GM12878 (cell line): ENCODE results near the gene SYNCRIP. TPM values are rescaled to one million over a fixed set of nuclear protein-coding genes. Genes with fewer than 3 reads are reported as not detected.

Experiments used
- CUX1 ChIP-seq: IDR thresholded peaks from 2 replicates; pipeline ENCODE4 v1.6.1; 2012; ENCODE audit warnings: improper control_type of control experiment, low read depth, low read length; ENCODE audit not compliant: insufficient replicate concordance
- FOXM1 ChIP-seq: IDR thresholded peaks from 2 replicates; pipeline ENCODE4 v1.6.1; 2012; ENCODE audit warnings: low read depth, mild to moderate bottlenecking, inconsistent platforms, low read length, moderate library complexity
- JUNB ChIP-seq: IDR thresholded peaks from 2 replicates; pipeline ENCODE4 v1.6.1; 2016; ENCODE audit warnings: antibody characterized with exemption, mild to moderate bottlenecking
- PML ChIP-seq: IDR thresholded peaks from 2 replicates; pipeline ENCODE4 v1.6.1; 2012; ENCODE audit warnings: low read length, inconsistent platforms
- RAD21 ChIP-seq: IDR thresholded peaks from 2 replicates; pipeline ENCODE4 v1.6.1; 2011; ENCODE audit warnings: mild to moderate bottlenecking, low read depth, low read length, moderate library complexity; ENCODE audit not compliant: insufficient read depth
- SMARCA5 ChIP-seq: fragments of 450-650 bp; IDR thresholded peaks from 2 replicates; pipeline ENCODE4 v1.6.1; 2017; ENCODE audit warnings: mild to moderate bottlenecking
- SP1 ChIP-seq: IDR thresholded peaks from one replicate; pipeline ENCODE4 v1.6.1; 2011; ENCODE audit warnings: low read depth, low read length
- TBL1XR1 ChIP-seq: IDR thresholded peaks from 2 replicates; pipeline ENCODE4 v1.6.1; 2012; ENCODE audit warnings: low read depth, low read length, improper control_type of control experiment
- YBX1 ChIP-seq: fragments of 450-650 bp; IDR thresholded peaks from 2 replicates; pipeline ENCODE4 v1.6.1; 2016; ENCODE audit warnings: antibody characterized with exemption
- YY1 ChIP-seq: IDR thresholded peaks from 2 replicates; pipeline ENCODE4 v1.6.1; 2011; ENCODE audit warnings: low read depth, mild to moderate bottlenecking, low read length
- polyA plus RNA-seq, 11 experiments: library from polyadenylated mRNA; depleted of rRNA in 4 of 11; unstranded in 6 of 11; stranded (reverse) in 5 of 11; fragments of >200 nt; fragmentation: Nextera tagmentation in 4 of 11; fragmentation: Illumina TruSeq in 1 of 11; extraction: Ambion mirVana in 4 of 11; extraction: Trizol in 1 of 11; gene quantifications; 1 replicate in 1 of 11; 2 replicates in 10 of 11; pipeline versions ENCODE4 v1.2.1 to v1.2.3, GENCODE V29; 2011 to 2016; ENCODE audit warnings: inconsistent platforms in 2 of 11, missing spikeins in 2 of 11, low read depth in 1 of 11
- total RNA-seq, 4 experiments: library from RNA; depleted of rRNA in 3 of 4; stranded (reverse); fragments of >200 nt in 3 of 4; fragmentation: Illumina TruSeq in 1 of 4; extraction: Trizol in 1 of 4; gene quantifications; 2 replicates each; pipeline versions ENCODE4 v1.2.1 to v1.2.3, GENCODE V29; 2013 to 2021

The SYNCRIP gene
- total and polyA plus RNA-seq, 10 of the 15 experiments (the other 5 are each of a cell fraction or from before 2014, with no cell fraction given) = 28.4 to 255 (median 131) TPM

GRCh38 chr6:85593438-85594196 lies 49.1 kb downstream of the SYNCRIP start, which contains the start of gene SNX14 (continued):
- TF ChIP-seq SP1 (peak; percentile 7), PML (peak; percentile 95), FOXM1 (no peak), CUX1 (no peak), TBL1XR1 (no peak), RAD21 (no peak), JUNB (no peak), YY1 (peak; percentile 93), SMARCA5 (no peak; the same call in 1 of the 2 replicates), YBX1 (no peak)
